Activated CD4-positive, alpha-beta T cell treated with anti-CD3 and anti-CD28 coated beads, Interleukin-2, amount 50 U/mL, for 4 hours (primary cell): ENCODE measurements around the gene PRKN.
"Not testable (repeated sequence)": the region's sequence is repeated elsewhere in the genome, so short reads cannot be mapped to it uniquely, and the experiment has no call there.

ENCODE experiments used
- DNase-seq, 2 experiments: peaks; one replicate each; pipeline ENCODE4 v3.0.0-alpha.2; 2020

The PRKN gene

GRCh38 chr6:161828355-161828754 lies 899.2 kb downstream of the PRKN start:
- no peak for DNase-seq

GRCh38 chr6:161826512-161826911 lies 901.1 kb downstream of the PRKN start:
- no peak for DNase-seq

GRCh38 chr6:161822204-161822603 lies 905.4 kb downstream of the PRKN start:
- DNase-seq: not testable (repeated sequence)

DNA sequence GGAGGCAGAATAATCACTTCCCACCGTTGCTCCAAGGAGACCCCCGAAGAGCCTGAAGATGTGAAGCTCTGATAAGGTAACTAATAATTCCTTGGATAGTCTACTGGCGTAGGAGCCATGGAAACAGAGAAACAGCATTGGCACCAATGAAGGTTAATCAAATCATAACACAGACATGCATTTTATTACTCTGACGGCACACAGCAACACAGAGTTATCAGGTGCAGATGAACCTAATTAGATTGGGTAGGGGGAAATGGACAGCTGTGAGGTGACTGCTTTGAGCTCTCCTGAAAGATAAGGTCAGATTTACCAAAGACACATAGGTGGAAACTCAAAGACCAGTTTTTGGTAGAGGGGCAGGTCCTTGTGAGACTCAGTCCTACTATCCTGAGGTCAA lies 909.7 kb downstream of the PRKN start:
- no peak for DNase-seq

- DNase-seq: no peak
These were observed 911.6 kb downstream of the PRKN start for GRCh38 chr6:161815965-161816364.

- no peak for DNase-seq
These were observed 914.4 kb downstream of the PRKN start for GRCh38 chr6:161813156-161813555.

DNA sequence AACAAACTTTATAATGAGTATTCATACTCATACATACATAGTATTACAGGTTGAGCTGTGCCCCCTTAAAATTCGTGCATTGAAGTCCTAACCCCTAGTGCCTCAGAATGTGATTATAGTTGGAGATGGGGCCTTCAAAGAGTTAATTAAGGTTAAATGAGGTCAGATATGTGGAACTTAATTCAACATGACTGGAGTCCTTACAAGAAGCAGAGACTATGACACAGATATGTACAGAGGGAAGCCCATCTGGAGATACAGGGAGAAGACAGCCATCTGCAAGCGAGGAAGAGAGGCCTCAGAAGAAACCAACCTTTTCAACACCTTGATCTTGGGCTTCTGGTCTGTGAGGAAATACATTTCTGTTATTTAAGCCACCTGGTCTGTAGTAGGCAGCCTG lies 917.6 kb downstream of the PRKN start:
- no peak for DNase-seq

DNA sequence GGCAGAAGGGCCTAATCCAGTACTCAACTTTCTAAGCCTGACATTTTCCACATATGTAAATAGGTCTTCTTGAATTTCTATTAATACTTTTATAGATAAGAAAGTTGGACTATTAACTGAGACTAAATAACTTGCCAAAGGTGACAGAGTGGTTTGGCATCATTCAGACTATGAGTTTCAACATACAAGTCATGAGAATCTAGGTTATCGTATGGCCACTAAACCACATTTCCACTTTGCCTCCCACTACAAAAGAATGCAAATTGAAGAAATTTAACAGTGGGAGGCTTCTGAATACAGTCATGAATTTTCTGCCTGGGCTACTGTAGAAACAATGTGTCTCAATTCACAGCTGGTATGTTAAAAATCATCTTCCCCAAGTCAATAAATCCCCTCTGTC lies 922.7 kb downstream of the PRKN start:
- DNase-seq: no peak

DNA sequence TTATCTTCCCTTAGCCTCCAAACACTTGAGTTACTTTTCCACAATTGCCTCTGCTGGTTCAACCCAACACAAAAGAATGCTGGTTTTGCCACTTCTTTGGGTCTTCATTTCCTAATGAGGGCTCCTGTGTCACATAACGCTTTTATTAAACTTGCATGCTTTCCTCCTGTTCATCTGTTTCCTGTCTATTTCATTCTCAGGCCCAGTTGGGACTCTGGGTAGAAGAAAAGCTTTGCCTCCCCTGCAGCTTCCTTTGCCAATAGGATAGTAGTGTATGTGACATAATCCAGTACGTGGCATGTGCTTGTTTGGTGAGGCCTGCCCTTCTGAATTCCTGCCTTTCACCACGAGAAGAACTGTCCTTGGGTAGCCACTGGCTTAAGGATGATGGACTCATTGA lies 924.4 kb downstream of the PRKN start:
- DNase-seq: no peak

DNA sequence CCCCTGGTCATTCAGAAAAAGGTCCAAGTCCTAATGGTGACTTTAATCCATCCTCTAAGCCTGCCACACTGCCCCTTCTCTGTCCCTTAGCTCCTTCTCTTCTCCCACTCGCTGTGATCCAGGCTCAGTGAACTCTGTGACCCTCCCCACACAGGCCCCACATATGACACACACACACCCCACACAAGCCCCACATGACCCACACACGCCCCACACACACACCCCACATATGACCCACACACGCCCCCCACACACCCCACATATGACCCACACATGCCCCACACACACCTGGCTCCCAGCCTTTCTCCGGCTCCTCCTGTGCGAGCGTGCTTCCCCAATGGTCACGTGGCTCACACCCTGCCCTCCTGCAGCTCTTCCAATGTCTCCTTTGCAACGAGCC lies 925.3 kb downstream of the PRKN start:
- DNase-seq: no peak

- DNase-seq: no peak
These were observed 928.6 kb downstream of the PRKN start for GRCh38 chr6:161798844-161799394.

GRCh38 chr6:161796681-161797080 lies 930.9 kb downstream of the PRKN start:
- no peak for DNase-seq

GRCh38 chr6:161792851-161793493 lies 934.6 kb downstream of the PRKN start:
- DNase-seq: no peak

DNA sequence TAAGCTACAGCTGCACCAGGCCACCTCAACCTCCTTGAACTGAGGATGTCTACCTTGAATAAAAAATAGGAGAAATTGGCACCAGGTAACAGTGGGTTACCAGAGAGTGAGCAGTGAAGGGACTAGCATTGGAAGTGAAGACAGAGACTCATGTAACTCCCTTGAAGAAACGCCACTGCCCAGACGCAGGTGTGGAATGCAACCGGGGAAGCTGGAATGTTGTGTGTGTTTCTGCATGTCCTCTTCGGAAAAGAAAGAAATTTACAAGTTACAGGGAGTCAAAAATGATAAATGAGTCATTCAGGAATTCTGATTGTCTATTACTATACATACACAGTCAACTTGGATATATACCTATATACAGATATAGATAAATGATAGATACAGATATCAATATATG lies 939.0 kb downstream of the PRKN start:
- DNase-seq: no peak

DNA sequence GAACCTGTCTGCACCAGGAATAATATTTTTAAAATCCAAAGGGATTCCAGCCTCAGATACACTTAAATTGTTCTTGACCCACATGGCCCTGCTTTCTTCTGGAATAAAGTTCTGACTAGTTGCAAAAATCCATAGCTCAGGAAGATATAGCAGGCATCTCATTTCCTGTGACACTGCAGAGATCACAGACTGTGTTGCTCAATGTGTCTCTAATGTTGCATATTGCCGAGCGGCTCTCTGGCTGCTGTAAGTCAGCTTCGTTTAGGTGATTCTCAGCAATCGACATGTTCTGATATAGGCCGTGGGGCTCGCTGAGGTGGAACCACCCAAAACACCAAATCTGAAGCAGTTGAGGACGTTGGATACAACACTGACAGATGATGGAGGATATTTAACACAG lies 955.4 kb downstream of the PRKN start:
- DNase-seq: no peak

- DNase-seq: no peak
These were observed 965.6 kb downstream of the PRKN start for GRCh38 chr6:161761966-161762365.

DNA sequence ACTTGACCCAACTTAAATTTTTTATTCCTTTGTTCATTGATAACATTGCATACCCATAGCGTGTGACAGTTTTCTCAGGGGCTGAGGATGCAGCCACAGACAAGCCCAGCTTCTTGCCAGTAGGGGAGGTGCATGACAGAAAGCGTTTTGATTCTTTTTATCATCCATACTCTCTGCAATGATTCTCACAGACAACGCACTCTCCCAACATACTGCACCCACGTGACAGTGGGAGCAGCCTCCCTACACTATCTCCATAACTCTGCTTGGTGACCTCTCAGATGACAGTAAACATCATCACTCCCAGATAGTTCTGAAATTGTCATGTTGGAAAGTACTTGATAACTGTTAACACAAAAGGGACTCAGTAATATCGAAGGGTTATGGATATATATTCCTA lies 972.5 kb downstream of the PRKN start:
- no peak for DNase-seq

DNA sequence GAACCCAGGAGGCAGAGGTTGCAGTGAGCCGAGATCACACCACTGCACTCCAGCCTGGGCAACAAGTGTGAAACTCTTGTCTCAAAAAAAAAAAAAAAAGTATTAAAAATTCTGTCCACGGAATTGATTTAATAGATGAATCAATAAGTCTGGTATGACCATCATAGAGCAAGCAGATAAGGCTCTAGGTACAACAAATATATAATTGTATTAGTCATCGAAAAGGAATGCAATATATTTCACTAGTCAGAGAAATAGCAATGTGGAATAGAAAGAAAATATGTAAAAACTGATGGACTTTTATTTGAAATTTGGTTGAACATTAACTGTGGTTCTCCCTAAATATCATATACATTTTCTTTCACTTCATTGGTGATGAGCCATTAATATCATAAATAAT lies 976.9 kb downstream of the PRKN start:
- no peak for DNase-seq

GRCh38 chr6:161749576-161749975 lies 978.0 kb downstream of the PRKN start:
- DNase-seq: no peak

DNA sequence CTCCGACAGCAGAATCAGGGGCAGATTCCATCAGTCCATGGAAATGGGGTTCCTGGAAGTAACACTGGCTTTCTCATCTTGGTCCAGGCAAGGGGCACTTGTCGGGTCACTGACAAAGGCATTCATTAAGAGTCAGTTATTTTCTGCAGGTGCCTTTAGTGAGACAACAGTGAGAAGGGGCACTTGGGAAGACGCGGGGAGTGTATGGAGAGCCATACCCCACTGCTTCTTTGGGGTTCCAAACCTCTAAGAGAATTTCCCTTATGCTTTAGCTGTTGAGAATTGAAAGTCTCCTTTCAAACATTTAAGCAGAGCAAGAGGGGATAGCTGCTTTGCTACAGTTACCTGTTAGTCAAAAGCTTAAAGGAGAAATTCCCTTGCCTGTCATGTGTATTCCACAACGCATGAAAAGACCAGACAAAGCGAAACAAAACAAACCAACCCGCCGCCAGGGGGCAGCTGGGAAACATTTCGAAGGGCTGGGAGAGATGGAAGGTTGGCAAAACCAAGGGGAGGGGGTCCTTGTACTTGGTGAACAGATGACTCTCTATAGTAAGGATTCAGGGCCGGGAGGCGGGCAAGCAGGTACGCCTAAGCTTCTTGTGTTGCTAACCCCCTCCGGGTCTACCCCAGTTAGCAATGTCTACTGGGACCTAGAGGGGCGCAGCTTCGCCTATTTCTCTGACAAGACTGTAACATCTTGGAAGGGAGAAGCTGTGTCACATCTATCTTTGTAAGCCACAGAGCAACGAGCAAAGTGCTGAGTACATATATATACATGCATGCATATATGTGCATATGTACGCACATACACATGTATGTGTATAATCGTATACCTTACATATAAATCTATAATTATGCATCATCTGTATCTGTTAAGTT lies 978.8 kb downstream of the PRKN start:
- DNase-seq: no peak

- DNase-seq: no peak
These were observed 980.1 kb downstream of the PRKN start for GRCh38 chr6:161747506-161747905.

GRCh38 chr6:161745594-161746141 lies 981.9 kb downstream of the PRKN start:
- DNase-seq: no peak

DNA sequence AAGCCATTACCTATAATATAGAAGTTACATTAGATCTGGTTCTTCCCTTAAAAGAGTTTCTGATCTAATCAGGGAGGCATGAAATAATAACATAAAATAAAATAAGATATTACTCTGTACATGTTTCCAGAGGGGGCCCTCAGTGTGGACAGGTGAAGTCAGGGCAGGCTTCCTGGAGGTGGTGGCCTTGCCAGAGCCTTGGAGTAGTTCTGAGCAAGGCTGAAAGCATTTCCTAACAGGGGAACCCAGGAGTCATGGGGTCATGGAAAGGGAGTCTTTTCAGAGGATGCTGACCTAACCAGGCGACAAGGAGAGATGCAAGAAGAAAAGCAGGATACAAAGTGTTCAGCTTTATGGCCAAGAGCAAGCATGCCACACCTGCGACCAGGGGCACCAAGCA lies 982.4 kb downstream of the PRKN start:
- DNase-seq: no peak
